ENCODE data around the gene MAML2. TPM values are rescaled to one million over a fixed set of nuclear protein-coding genes. Genes with fewer than 3 reads are reported as not detected.

MAML2 gene
- total RNA-seq, 1 donor from 2014 or later: 1.3 TPM

DNA sequence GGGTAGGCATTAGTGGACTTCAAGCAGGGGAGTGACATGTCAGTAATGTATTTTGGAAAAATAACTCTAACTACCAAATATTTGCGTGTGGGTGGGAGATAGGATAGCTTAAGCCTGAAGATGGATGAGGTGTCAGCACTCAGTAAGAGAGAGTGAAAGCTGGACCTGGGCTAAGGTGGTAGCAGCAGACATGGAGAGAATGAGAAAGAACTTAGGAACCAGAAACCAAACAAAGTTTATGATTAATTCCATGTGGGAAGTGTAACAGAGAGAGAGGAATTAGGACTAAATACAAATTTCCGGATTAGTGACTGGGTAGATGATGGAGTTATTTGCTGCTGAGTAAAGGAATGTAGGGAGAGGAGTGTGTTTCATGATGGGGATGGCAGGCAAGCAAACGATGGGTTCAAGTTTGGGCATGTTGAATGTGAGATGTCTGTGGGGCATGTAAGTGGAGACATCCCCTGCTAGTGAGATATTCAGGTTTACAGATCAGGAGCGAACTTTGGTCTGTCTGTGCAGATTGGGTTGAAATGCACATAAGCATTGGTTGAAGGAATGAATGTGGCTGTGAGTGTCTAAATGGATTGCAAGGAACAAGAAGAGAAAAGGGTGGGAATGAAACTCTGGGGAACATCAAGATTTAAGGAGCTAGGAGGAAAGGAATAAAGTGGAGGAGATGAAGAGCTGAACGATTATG is 233.5 kb downstream of the MAML2 start:
- Histone ChIP-seq H3K27me3 (ENCODE audit: control insufficient read depth, insufficient read depth, low read length) (no peaks in the 10 kb centered on the region), H3K36me3 (ENCODE audit: control insufficient read depth, insufficient read depth, low read length) (no peaks in the 10 kb centered on the region), H3K4me3 (ENCODE audit: low read depth, low read length) (no peak overlapping the region)
- FAIRE-seq: no peak
- TF ChIP-seq, protein P1, sequence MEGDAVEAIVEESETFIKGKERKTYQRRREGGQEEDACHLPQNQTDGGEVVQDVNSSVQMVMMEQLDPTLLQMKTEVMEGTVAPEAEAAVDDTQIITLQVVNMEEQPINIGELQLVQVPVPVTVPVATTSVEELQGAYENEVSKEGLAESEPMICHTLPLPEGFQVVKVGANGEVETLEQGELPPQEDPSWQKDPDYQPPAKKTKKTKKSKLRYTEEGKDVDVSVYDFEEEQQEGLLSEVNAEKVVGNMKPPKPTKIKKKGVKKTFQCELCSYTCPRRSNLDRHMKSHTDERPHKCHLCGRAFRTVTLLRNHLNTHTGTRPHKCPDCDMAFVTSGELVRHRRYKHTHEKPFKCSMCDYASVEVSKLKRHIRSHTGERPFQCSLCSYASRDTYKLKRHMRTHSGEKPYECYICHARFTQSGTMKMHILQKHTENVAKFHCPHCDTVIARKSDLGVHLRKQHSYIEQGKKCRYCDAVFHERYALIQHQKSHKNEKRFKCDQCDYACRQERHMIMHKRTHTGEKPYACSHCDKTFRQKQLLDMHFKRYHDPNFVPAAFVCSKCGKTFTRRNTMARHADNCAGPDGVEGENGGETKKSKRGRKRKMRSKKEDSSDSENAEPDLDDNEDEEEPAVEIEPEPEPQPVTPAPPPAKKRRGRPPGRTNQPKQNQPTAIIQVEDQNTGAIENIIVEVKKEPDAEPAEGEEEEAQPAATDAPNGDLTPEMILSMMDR (IDR thresholded peaks at IDR 0.05; ENCODE audit: insufficient read depth, low read length, severe bottlenecking): no peak
- DNase-seq (ENCODE audit: low read depth): peak; percentile 93

GRCh38 chr11:96107143-96107824 is 235.7 kb downstream of the MAML2 start:
- DNase-seq (ENCODE audit: low read depth) (no peak), FAIRE-seq (no peak)
- TF ChIP-seq, protein P1 (IDR thresholded peaks at IDR 0.05; ENCODE audit: insufficient read depth, low read length, severe bottlenecking): no peak
- no peak overlapping the region for H3K4me3 ChIP-seq (ENCODE audit: low read depth, low read length)
- no peaks in the 10 kb centered on the region for H3K27me3 ChIP-seq (ENCODE audit: control insufficient read depth, insufficient read depth, low read length)
- H3K36me3 ChIP-seq (ENCODE audit: control insufficient read depth, insufficient read depth, low read length): no peaks in the 10 kb centered on the region

DNA sequence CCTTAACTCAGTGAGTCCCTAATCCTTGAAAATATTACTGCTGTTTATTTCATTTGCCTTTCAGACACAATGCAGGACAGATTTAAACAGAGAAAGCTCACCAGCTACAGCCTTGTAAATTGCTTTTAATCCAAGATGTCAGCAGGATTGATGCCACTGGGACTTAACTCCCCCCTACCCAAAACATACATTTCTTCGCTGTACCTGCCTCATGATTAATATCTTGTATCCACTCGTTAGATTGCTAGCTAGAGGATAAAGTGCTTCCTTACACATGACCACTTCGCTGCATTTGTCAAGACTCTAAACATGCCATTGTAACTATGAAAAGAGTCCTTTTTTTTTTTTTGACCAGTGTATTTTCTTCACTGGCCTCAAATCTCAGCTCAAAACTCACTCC is 236.3 kb downstream of the MAML2 start:
- FAIRE-seq (no peak), DNase-seq (ENCODE audit: low read depth) (no peak)
- Histone ChIP-seq H3K36me3 (ENCODE audit: control insufficient read depth, insufficient read depth, low read length) (no peaks in the 10 kb centered on the region), H3K27me3 (ENCODE audit: control insufficient read depth, insufficient read depth, low read length) (no peaks in the 10 kb centered on the region), H3K4me3 (ENCODE audit: low read depth, low read length) (no peak overlapping the region)
- TF ChIP-seq, protein P1 (IDR thresholded peaks at IDR 0.05; ENCODE audit: insufficient read depth, low read length, severe bottlenecking): no peak

DNA sequence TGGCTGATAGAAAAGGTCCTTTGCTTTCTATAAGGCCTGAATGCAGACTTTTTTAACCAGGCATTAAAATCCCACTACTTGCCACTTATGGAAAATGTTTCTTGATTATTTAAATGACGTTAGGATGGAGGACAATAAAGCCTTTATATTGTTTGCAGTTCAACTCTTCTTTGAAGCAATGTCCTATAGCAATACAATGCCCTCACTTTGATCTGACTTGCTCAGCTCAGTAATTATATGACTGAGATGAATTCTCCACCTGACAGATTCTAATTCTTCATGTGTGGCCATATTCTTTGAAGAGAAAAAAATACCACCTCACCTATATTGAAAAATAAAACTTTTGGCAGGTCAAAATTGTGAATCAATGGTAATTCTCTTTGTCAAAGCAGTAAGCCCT is 237.1 kb downstream of the MAML2 start:
- Histone ChIP-seq H3K27me3 (ENCODE audit: control insufficient read depth, insufficient read depth, low read length) (no peaks in the 10 kb centered on the region), H3K4me3 (ENCODE audit: low read depth, low read length) (no peak overlapping the region), H3K36me3 (ENCODE audit: control insufficient read depth, insufficient read depth, low read length) (no peaks in the 10 kb centered on the region)
- TF ChIP-seq, protein P1 (IDR thresholded peaks at IDR 0.05; ENCODE audit: insufficient read depth, low read length, severe bottlenecking): no peak
- FAIRE-seq (no peak), DNase-seq (ENCODE audit: low read depth) (no peak)

DNA sequence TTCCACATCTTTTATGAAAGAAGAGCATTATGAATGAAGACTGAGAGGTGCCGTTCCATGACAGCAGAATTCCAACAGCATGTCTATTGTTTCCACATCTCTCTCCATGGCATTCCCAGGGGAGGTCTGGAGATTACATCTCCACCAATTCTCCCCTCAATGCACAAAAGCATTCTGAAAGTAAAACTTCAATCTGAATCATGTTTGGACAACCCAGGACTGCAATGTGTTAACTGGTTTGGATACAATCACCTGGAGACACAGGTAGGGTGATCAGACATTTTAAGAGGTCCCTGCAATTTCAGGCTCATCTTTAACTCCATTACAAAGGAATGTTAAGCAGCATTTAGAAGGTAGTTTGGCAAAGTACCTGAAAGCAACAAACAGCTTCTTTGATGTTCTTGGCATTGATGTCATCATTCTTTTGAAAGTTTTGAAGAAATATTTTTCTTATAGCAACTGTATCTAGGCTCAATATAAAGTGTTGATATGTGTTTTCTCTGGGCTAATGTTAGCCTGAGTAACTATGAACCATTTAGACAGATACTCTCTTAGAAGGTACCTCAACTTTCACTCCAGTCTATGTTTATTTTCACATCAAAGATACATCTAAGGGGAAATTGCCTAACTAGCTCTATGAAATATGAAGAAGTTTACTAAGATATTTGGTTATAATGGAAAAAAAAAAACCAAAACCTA is 237.6 kb downstream of the MAML2 start:
- TF ChIP-seq, protein P1 (IDR thresholded peaks at IDR 0.05; ENCODE audit: insufficient read depth, low read length, severe bottlenecking): no peak
- no peak overlapping the region for H3K4me3 ChIP-seq (ENCODE audit: low read depth, low read length)
- no peaks in the 10 kb centered on the region for H3K36me3 ChIP-seq (ENCODE audit: control insufficient read depth, insufficient read depth, low read length)
- no peaks in the 10 kb centered on the region for H3K27me3 ChIP-seq (ENCODE audit: control insufficient read depth, insufficient read depth, low read length)
- FAIRE-seq: no peak
- no peak for DNase-seq (ENCODE audit: low read depth)
